Measurements from ENCODE around the gene AXIN2. TPM values are rescaled to one million over a fixed set of nuclear protein-coding genes. Genes with fewer than 3 reads are reported as not detected.

AXIN2 gene
- total RNA-seq, 4 donors from 2014 or later, result 3.7 to 6.2 (median 4.6) TPM

DNA sequence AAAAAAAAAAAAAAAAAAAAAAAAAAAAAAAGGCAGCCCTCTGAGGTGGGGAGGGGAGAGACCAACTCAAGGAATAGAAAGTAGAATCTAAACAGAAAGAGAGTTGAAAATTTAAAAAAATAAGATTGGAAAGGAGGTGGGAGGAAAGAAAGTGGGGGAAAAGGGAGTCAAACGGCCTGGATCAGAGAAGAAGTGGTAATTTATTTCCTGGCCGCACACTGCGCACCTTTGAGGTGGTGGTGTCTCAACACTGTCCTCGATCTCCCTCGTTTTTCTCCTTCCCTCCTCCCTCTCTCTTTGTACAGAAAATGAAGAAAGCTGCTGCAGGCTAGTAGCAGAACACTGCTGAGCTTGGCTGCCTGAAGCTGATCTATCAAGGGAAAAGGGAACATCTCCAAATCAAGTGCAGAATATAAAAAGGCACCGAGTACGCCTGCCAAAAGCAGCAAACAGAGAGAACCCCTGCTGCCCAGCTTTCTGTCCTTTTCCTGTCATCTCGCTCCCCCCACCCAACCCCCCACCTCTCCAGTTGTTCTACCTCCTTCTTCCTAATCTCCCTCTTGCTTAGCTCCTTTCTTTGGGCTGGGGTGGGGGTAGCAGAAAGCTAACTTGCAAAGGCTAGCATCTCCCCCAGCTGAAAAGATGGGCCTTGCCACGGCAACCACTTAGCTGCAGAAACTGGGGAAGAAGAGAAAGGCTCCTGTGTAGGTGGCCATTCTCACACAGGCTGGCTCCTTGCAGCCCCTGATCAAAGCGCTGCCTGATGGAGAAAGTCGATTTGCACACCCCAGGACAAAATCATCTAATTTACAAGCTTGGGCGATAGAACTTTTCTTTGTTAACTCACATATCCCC lies 22.5 kb downstream of the AXIN2 start:
- TF ChIP-seq, protein P1, sequence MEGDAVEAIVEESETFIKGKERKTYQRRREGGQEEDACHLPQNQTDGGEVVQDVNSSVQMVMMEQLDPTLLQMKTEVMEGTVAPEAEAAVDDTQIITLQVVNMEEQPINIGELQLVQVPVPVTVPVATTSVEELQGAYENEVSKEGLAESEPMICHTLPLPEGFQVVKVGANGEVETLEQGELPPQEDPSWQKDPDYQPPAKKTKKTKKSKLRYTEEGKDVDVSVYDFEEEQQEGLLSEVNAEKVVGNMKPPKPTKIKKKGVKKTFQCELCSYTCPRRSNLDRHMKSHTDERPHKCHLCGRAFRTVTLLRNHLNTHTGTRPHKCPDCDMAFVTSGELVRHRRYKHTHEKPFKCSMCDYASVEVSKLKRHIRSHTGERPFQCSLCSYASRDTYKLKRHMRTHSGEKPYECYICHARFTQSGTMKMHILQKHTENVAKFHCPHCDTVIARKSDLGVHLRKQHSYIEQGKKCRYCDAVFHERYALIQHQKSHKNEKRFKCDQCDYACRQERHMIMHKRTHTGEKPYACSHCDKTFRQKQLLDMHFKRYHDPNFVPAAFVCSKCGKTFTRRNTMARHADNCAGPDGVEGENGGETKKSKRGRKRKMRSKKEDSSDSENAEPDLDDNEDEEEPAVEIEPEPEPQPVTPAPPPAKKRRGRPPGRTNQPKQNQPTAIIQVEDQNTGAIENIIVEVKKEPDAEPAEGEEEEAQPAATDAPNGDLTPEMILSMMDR (IDR thresholded peaks at IDR 0.05; ENCODE audit: low read depth), result no peak

GRCh38 chr17:65537845-65538674 lies 23.4 kb downstream of the AXIN2 start:
- TF ChIP-seq, protein P1 (IDR thresholded peaks at IDR 0.05; ENCODE audit: low read depth), result no peak

GRCh38 chr17:65537343-65537844 lies 24.1 kb downstream of the AXIN2 start:
- TF ChIP-seq, protein P1 (IDR thresholded peaks at IDR 0.05; ENCODE audit: low read depth), result no peak

DNA sequence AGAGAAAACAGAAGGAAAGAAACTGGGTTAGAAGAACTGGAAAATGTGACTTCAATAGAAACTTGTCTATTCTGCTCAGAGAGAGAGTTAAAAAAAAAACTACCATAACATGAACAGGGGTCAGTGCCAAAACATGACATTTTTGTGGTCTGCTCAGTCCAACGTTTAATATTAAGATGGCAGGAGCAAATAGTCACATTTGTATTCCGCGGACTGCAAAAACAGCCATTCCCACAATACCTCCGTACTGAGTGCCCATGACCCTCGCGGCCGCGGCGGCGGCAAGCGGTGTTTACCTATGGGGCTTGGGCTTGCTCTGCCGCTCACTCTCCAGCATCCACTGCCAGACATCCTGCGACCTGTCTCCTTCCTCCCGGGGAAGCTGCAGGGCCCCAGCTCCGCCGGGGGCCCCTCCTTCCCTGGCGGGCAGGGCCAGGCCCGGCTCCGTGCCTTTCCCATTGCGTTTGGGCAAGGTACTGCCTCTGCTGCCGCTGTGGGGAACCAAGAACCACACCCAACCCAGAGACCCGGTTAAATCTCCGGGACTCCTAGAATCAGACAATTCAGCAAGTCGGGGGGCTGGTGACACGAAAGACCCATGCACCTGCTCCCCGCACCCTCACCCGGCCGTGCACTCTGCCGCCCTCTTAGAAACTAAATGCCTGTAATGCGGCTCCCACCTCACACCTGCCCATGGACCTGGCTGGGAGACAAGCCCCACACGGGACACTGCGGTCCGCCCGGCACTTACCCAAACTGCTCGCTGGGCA lies 24.7 kb downstream of the AXIN2 start:
- TF ChIP-seq, protein P1 (IDR thresholded peaks at IDR 0.05; ENCODE audit: low read depth), result no peak

DNA sequence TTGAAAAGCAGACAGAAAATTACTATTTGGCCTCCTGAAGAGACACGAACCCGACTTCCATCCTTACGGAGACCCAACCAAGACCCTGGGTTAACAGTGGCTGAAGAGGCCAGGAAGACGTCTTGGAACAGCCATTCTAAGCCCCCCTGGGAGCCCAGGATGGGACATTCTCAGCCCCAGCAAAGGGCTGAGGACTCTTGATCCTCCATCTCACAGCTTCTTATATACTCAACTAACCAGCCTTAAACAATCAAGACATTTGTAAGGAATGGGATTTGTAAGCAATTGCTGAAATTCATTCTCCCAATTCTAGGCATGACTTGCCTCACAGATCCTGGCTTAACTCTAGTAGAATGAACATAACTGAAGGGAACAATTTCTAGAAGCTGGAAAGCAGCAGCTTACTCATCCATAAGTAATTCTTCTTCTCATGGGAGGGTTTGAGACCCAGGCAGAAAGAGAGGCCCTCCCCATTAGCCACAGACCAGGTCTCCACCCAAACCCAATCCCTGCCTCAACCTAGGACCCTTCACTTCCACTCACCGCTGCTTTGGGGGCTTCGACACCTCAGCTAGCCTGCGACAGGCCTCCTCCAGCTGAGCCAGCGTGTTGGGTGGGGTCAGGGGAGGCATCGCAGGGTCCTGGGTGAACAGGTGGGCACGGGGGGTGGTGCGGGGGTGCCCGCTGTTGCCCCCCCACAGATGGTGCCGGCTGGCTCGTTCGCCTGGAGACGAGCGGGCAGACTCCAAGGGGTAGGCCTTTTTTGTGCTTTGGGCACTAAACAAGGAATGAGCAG lies 25.5 kb downstream of the AXIN2 start:
- TF ChIP-seq, protein P1 (IDR thresholded peaks at IDR 0.05; ENCODE audit: low read depth), result no peak

DNA sequence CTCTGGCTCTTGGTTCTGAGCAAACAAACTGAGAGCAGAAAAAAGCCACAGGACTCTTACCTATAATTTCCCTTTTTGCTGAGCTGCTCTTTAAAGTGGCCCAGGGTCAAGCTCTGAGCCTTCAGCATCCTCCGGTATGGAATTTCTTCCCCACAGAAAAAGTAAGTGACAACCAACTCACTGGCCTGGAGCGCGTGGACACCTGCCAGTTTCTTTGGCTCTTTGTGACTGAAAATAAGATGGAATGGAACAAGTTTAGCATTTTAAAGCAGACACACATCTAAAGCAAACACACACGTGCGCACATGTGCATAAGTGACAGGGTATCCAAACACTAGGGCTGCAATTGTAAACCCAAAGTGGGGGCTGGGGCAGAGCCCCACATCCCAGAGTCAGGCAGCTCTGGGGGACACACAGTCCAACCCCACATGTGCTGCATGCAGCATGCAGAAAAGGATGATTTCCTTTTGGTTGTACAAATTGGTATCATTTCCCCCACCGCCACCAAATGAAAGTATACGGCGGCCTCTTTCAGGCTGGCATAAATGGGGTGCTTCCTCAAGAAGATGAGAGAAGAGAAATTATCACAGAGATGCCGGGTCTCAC lies 27.5 kb downstream of the AXIN2 start:
- TF ChIP-seq, protein P1 (IDR thresholded peaks at IDR 0.05; ENCODE audit: low read depth), result no peak
